HFFc6 (cell line): ENCODE results near the gene STX7. TPM values are rescaled to one million over a fixed set of nuclear protein-coding genes. Genes with fewer than 3 reads are reported as not detected.

Experiments
- DNase-seq: peaks from one replicate; pipeline ENCODE4 v3.0.0-alpha.2; 2018
- H3K27ac Mint-ChIP-seq: 2 replicates; pipeline ENCODE4 v1.8.0; 2020; ENCODE audit warnings: mild to moderate bottlenecking, mixed read lengths
- H3K27me3 Mint-ChIP-seq: 2 replicates; pipeline ENCODE4 v1.8.0; 2021; ENCODE audit warnings: mild to moderate bottlenecking, moderate library complexity, mixed read lengths; ENCODE audit not compliant: insufficient read depth
- H3K36me3 Mint-ChIP-seq: 2 replicates; pipeline ENCODE4 v1.8.0; 2021; ENCODE audit warnings: low read depth, mixed read lengths
- H3K4me1 Mint-ChIP-seq: 2 replicates; pipeline ENCODE4 v1.8.0; 2020; ENCODE audit warnings: low read depth, mixed read lengths
- H3K4me3 Mint-ChIP-seq: 2 replicates; pipeline ENCODE4 v1.8.0; 2020; ENCODE audit warnings: mild to moderate bottlenecking, moderate library complexity, mixed read lengths
- H3K9me3 Mint-ChIP-seq: 2 replicates; pipeline ENCODE4 v1.8.0; 2020; ENCODE audit warnings: mild to moderate bottlenecking, mixed read lengths
- total RNA-seq, 6 experiments: library from RNA; stranded (reverse); fragmentation: NEBNext Ultra II Directional; extraction: Animal tissue kit (Norgen Biotek cat#: 25700); gene quantifications; 2 replicates in 1 of 6; 3 replicates in 5 of 6; pipeline ENCODE4 v1.2.3, GENCODE V29; 2021
- TF ChIP-seq, protein P1 (sequence below): fragments of 200-600 bp; sonication (generic); IDR thresholded peaks from 2 replicates; pipeline ENCODE4 v1.5.0; 2021; ENCODE audit warnings: antibody characterized with exemption, mild to moderate bottlenecking

STX7 gene
- total RNA-seq, 6 experiments from 2014 or later: 36.4 to 41.5 (median 39.3) TPM

DNA sequence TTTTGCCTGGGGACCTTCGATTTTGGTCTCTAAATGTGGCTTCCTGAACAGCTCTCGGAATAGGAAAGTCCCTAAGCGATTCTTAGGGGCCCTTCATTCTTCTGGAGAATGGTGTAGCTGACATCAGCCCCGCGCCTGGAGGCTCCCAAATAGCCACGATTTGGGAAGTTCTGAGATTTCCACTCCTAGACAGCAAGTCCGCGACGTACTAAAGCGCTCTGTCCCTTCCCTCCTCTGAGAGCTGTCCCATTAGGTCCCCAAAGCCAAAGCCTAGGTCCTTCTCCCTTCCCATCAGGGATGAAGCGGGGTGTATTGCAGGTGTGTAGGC is 112.4 kb downstream of the STX7 start:
- H3K36me3 Mint-ChIP-seq: peaks cover 25% of the 10 kb centered on the region
- TF ChIP-seq, protein P1, sequence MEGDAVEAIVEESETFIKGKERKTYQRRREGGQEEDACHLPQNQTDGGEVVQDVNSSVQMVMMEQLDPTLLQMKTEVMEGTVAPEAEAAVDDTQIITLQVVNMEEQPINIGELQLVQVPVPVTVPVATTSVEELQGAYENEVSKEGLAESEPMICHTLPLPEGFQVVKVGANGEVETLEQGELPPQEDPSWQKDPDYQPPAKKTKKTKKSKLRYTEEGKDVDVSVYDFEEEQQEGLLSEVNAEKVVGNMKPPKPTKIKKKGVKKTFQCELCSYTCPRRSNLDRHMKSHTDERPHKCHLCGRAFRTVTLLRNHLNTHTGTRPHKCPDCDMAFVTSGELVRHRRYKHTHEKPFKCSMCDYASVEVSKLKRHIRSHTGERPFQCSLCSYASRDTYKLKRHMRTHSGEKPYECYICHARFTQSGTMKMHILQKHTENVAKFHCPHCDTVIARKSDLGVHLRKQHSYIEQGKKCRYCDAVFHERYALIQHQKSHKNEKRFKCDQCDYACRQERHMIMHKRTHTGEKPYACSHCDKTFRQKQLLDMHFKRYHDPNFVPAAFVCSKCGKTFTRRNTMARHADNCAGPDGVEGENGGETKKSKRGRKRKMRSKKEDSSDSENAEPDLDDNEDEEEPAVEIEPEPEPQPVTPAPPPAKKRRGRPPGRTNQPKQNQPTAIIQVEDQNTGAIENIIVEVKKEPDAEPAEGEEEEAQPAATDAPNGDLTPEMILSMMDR: no peak
- no peaks in the 10 kb centered on the region for H3K27me3 Mint-ChIP-seq
- no peak for DNase-seq
- peak overlapping the region; percentile 86 for H3K27ac Mint-ChIP-seq
- peaks cover 5% of the 10 kb centered on the region for H3K9me3 Mint-ChIP-seq
- peaks cover 86% of the 10 kb centered on the region for H3K4me1 Mint-ChIP-seq
- peak overlapping the region; percentile 94 for H3K4me3 Mint-ChIP-seq

DNA sequence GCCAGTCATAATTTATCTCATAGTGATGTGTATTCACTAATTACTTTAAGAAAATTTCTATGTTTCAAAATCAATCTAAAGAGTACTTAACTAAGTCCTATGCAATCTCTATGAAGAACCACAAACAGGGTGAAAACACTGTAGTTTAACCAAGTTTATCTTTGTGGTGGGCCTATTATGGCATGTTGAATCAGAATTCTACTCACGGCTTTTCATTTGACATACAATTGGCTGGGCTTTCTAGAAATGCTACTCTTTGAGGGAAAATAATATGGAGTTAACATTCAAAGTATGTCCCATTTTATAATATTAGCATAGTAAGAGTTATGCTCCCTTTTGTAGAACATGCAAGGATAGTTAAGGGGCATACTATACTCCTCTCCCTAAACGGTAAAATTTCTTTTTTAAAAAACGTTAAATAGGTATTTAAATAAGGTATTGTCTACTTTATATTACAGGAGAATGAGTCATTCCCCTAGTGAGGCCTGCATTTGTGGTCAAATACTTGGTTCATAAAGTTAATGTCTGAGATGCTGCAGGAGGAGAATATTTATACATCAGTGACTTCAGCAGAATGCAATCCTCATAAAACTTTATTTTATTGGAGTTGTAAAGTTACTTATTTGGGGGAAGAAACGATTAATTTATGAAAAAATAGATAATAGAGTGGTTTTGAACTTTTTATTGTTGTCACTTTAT is 113.4 kb downstream of the STX7 start:
- peak overlapping the region; percentile 94 for H3K4me3 Mint-ChIP-seq
- peaks cover 86% of the 10 kb centered on the region for H3K4me1 Mint-ChIP-seq
- H3K36me3 Mint-ChIP-seq: peaks cover 35% of the 10 kb centered on the region
- peaks cover 15% of the 10 kb centered on the region for H3K9me3 Mint-ChIP-seq
- DNase-seq: peak; percentile 85
- no peaks in the 10 kb centered on the region for H3K27me3 Mint-ChIP-seq
- peak overlapping the region; percentile 86 for H3K27ac Mint-ChIP-seq
- TF ChIP-seq, protein P1: no peak

Other genes with a start within 250 kb of the STX7 start
- 100 to 1,000 TPM in 5 of 6 experiments, 10 to 100 TPM in 1; 85.0 to 174 (median 153) TPM for gene MOXD1, start 111.6 kb downstream of the STX7 start, total RNA-seq
- not detected for gene TAAR9, start 25.2 kb upstream of the STX7 start, total RNA-seq
- not detected for gene TAAR8, start 39.6 kb upstream of the STX7 start, total RNA-seq
- not detected for gene TAAR6, start 57.2 kb upstream of the STX7 start, total RNA-seq
- not detected for gene TAAR5, start 76.6 kb upstream of the STX7 start, total RNA-seq
- gene TAAR2, start 111.2 kb upstream of the STX7 start, total RNA-seq: not detected
- gene TAAR1, start 146.1 kb upstream of the STX7 start, total RNA-seq: not detected
- gene VNN1, start 200.9 kb upstream of the STX7 start, total RNA-seq: under 1 TPM in 5 of 6 experiments, not detected in 1; 0.07 to 0.13 (median 0.09) TPM
- gene VNN2, start 244.8 kb upstream of the STX7 start, total RNA-seq: not detected